ENCODE measurements around the gene RAB4B.
A peak's percentile ranks its signal among the peaks of the same experiment; 100 is the strongest.

Gene RAB4B

DNA sequence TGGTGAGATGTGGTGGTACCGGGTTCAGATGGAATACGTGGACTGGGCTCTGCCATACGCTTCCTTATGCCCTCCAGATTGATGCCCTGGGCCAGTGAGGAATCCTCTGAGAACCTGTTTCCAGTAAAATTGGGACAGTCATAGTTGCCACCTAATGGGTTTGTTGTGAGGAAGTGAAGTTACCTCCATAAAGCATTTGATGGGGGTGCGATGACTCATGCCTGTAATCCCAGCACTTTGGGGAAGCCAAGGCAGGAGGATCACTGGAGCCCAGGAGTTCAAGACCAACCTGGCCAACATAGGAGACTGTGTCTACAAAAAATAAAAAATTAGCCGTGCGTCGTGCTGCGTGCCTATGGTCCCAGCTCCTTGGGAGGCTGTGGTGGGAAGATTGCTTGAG lies 22.3 kb upstream of the RAB4B start:
- TF ChIP-seq CTCF (IDR thresholded peaks at IDR 0.05; ENCODE audit: unreplicated experiment in 3 of 3): no peak
- Mint-ChIP-seq H3K27ac (no peak overlapping the region), H3K36me3 (ENCODE audit: low read depth) (peaks cover 53% of the 10 kb centered on the region), H3K4me3 (peak overlapping the region in 1 of 3 experiments; percentile 25), H3K4me1 (peaks cover 15% of the 10 kb centered on the region), H3K9me3 (no peaks in the 10 kb centered on the region), H3K27me3 (ENCODE audit: low read depth) (no peaks in the 10 kb centered on the region)

GRCh38 chr19:40756502-40757110 lies 21.4 kb upstream of the RAB4B start:
- peaks cover 58% of the 10 kb centered on the region for H3K36me3 Mint-ChIP-seq (ENCODE audit: low read depth)
- H3K27ac Mint-ChIP-seq: peak overlapping the region in 2 of 3 experiments; percentile 8 to 57
- peak overlapping the region in 1 of 3 experiments; percentile 58 for H3K4me3 Mint-ChIP-seq
- H3K27me3 Mint-ChIP-seq (ENCODE audit: low read depth): no peaks in the 10 kb centered on the region
- TF ChIP-seq CTCF (IDR thresholded peaks at IDR 0.05; ENCODE audit: unreplicated experiment in 3 of 3): no peak
- peaks cover 15% of the 10 kb centered on the region for H3K4me1 Mint-ChIP-seq
- no peaks in the 10 kb centered on the region for H3K9me3 Mint-ChIP-seq

DNA sequence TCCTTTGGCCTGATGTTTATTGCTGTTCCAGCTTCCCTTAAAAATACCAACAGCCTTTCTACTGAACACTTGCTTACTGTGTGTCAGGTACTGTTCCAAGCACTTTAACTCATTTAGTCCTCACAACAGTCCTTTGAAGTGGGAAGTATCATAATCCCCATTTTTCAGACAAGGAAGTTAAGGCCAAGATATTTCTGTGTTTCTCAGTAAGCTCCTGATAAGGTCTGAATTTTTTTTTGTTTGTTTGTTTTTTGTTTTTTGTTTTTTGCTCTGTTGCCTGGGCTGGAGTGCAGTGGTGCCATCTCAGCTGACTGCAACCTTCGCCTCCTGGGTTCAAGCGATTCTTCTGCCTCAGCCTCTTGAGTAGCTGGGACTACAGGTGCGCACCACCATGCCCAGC lies 19.6 kb upstream of the RAB4B start:
- H3K36me3 Mint-ChIP-seq (ENCODE audit: low read depth): peaks cover 72% of the 10 kb centered on the region
- no peak overlapping the region for H3K27ac Mint-ChIP-seq
- H3K27me3 Mint-ChIP-seq (ENCODE audit: low read depth): no peaks in the 10 kb centered on the region
- H3K9me3 Mint-ChIP-seq: no peaks in the 10 kb centered on the region
- TF ChIP-seq CTCF (IDR thresholded peaks at IDR 0.05; ENCODE audit: unreplicated experiment in 3 of 3): no peak
- peak overlapping the region in 1 of 3 experiments; percentile 33 for H3K4me3 Mint-ChIP-seq
- peaks cover 9% of the 10 kb centered on the region for H3K4me1 Mint-ChIP-seq

- TF ChIP-seq CTCF (IDR thresholded peaks at IDR 0.05; ENCODE audit: unreplicated experiment in 3 of 3): no peak
- no peak overlapping the region for H3K4me3 Mint-ChIP-seq
- H3K36me3 Mint-ChIP-seq (ENCODE audit: low read depth): peaks cover 78% of the 10 kb centered on the region
- H3K27me3 Mint-ChIP-seq (ENCODE audit: low read depth): no peaks in the 10 kb centered on the region
- no peak overlapping the region for H3K27ac Mint-ChIP-seq
- no peaks in the 10 kb centered on the region for H3K9me3 Mint-ChIP-seq
- peaks cover 6% of the 10 kb centered on the region for H3K4me1 Mint-ChIP-seq
Measured at GRCh38 chr19:40759352-40759751, 18.7 kb upstream of the RAB4B start.

DNA sequence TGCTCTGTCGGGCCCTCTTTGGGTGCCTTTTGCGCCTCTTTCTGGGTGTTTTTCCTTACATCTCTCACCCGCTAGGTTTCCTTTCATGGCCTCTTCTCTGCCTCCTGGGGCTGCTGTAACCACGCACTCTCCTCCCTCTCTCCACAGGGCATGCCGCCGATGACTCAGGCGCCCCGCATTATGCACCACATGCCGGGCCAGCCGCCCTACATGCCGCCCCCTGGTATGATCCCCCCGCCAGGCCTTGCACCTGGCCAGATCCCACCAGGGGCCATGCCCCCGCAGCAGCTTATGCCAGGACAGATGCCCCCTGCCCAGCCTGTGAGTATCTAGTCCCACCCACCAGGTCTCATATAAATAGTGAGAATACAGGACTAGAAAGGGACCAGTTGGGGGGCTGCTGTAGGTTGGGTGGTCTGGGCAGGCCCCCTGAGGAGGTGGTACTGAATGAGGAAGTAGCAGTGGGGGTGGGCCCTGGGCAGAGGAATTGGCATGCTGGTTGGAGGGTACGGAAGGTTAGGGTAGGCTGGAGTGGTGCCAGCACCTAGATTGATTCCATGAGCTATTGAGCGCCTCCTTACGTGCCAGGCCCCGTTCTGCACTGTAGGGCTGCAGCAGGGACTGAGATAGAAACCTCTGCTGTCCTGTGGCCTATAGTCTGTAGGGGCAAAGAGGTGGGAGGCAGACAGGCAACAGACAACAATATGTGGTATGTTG lies 15.1 kb upstream of the RAB4B start:
- no peak overlapping the region for H3K4me3 Mint-ChIP-seq
- peaks cover 75% of the 10 kb centered on the region for H3K36me3 Mint-ChIP-seq (ENCODE audit: low read depth)
- H3K27me3 Mint-ChIP-seq (ENCODE audit: low read depth): no peaks in the 10 kb centered on the region
- H3K27ac Mint-ChIP-seq: no peak overlapping the region
- TF ChIP-seq CTCF (IDR thresholded peaks at IDR 0.05; ENCODE audit: unreplicated experiment in 3 of 3): no peak
- H3K9me3 Mint-ChIP-seq: no peaks in the 10 kb centered on the region
- no peaks in the 10 kb centered on the region for H3K4me1 Mint-ChIP-seq

GRCh38 chr19:40763526-40763925 lies 14.5 kb upstream of the RAB4B start:
- no peaks in the 10 kb centered on the region for H3K4me1 Mint-ChIP-seq
- H3K27me3 Mint-ChIP-seq (ENCODE audit: low read depth): no peaks in the 10 kb centered on the region
- TF ChIP-seq CTCF (IDR thresholded peaks at IDR 0.05; ENCODE audit: unreplicated experiment in 3 of 3): no peak
- H3K27ac Mint-ChIP-seq: no peak overlapping the region
- H3K36me3 Mint-ChIP-seq (ENCODE audit: low read depth): peaks cover 70% of the 10 kb centered on the region
- H3K9me3 Mint-ChIP-seq: no peaks in the 10 kb centered on the region
- H3K4me3 Mint-ChIP-seq: no peak overlapping the region
